Subcutaneous adipose tissue (tissue), 4 donors: ENCODE data around the gene ARFGEF3. TPM values are rescaled to one million over a fixed set of nuclear protein-coding genes. Genes with fewer than 3 reads are reported as not detected.

Experiments
- total RNA-seq, 4 donors: library from RNA; depleted of rRNA; stranded (reverse); fragments of >200 nt; gene quantifications; one replicate each; pipeline ENCODE4 v1.1.0, GENCODE V29; 2016
- TF ChIP-seq, protein P1 (sequence below): fragments of 450-650 bp; IDR thresholded peaks from one replicate; pipeline ENCODE4 v1.5.1; 2016; ENCODE audit warnings: low read depth, mild to moderate bottlenecking, control low read depth, antibody characterized with exemption, moderate library complexity

ARFGEF3 gene
- total RNA-seq, 4 donors from 2014 or later = 1.0 to 6.2 (median 2.3) TPM

- TF ChIP-seq, protein P1, sequence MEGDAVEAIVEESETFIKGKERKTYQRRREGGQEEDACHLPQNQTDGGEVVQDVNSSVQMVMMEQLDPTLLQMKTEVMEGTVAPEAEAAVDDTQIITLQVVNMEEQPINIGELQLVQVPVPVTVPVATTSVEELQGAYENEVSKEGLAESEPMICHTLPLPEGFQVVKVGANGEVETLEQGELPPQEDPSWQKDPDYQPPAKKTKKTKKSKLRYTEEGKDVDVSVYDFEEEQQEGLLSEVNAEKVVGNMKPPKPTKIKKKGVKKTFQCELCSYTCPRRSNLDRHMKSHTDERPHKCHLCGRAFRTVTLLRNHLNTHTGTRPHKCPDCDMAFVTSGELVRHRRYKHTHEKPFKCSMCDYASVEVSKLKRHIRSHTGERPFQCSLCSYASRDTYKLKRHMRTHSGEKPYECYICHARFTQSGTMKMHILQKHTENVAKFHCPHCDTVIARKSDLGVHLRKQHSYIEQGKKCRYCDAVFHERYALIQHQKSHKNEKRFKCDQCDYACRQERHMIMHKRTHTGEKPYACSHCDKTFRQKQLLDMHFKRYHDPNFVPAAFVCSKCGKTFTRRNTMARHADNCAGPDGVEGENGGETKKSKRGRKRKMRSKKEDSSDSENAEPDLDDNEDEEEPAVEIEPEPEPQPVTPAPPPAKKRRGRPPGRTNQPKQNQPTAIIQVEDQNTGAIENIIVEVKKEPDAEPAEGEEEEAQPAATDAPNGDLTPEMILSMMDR = no peak
Measured at GRCh38 chr6:138237463-138237862, 75.7 kb downstream of the ARFGEF3 start.

GRCh38 chr6:138238368-138238767 is 76.6 kb downstream of the ARFGEF3 start:
- TF ChIP-seq, protein P1 = no peak

DNA sequence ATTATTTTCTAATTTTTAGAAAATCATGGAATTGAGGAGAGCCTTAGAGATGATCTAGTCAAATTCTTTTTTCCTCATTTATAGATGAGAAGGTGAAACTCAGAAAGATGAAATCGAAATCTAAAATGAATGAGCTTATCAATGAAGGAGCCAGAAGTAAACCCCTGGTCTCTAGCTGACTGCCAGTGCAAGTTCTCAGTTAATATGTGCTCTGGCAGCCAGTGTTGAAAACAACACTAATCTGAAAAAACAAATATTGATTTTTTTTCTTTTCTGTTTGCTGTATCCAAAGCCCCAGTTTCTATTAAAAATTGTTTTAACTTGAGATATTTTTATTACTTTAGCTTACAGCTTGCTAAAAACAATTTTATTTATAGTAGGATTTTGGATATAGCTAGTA is 78.0 kb downstream of the ARFGEF3 start:
- TF ChIP-seq, protein P1 = no peak

DNA sequence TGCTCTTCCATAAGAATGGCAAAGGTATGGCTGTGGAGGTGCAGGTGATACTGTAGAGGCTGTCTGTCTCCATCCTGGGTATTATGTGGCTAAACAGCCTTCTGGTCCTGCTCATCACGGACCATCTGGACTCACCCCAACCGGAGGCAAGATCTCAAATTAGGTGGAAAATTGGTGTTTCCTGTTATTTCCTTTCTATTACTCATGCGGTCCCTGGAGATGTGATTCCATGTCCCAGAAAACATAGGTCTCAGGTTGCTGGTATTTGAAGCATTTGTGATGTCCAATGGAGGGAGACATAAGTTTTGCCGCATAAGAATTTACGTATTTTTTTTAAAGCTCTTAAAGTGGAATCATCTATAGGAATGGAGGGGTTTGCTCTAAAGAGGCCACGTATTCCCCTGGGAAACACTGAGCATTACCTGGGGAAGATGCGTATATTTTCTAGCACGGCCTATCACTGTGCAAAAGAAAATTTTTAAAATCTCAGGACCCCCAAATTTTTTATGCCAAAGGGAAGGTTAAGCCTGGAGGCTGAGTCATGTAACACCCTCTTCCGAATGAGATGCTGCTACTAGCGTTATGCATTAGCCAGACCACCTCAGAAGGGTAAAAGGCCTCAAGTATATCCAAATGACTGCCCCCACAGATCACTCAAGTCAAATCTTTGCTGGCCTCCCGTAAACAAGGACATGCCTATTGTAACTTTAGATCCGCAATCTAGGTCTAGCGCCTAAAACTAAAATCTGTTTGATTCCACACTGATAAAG is 78.9 kb downstream of the ARFGEF3 start:
- TF ChIP-seq, protein P1 = no peak

DNA sequence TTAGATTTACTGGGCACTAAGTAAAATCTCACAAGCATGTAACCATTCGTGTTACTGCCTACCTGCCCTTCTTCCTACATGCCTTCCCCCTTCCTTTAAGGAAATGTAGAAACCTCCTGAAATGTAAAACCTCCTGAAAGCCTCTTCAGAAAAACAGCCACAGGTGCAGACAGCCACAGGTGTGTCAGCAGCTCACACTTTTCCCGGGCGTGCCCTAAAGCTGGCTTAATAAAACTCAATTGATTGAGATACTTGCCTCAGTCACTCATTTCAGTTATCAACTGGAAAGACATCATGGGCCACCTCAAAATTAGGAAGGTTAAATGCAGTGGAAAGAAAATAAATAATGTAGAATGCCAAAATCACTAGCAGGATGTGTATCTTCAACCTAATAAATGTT is 79.6 kb downstream of the ARFGEF3 start:
- TF ChIP-seq, protein P1 = no peak

DNA sequence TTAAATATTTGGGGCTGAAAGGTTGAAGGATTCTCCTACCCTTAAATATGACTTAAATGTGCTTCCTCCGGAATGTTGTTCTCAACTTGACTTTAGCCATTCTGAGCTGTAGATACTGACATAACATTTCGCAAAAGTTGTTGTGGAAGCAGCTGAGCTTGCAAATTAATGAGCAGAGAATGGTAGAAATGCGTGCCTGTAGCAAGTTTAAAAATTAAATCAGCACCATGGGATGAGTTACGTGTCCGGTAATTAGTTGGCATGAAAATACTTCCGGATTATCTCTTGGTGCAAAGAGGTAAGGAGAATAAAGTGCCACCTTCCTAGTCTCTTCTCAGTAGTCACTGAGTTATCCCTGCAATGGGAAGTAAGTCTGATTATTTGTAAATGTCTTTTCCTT is 80.2 kb downstream of the ARFGEF3 start:
- TF ChIP-seq, protein P1 = no peak

DNA sequence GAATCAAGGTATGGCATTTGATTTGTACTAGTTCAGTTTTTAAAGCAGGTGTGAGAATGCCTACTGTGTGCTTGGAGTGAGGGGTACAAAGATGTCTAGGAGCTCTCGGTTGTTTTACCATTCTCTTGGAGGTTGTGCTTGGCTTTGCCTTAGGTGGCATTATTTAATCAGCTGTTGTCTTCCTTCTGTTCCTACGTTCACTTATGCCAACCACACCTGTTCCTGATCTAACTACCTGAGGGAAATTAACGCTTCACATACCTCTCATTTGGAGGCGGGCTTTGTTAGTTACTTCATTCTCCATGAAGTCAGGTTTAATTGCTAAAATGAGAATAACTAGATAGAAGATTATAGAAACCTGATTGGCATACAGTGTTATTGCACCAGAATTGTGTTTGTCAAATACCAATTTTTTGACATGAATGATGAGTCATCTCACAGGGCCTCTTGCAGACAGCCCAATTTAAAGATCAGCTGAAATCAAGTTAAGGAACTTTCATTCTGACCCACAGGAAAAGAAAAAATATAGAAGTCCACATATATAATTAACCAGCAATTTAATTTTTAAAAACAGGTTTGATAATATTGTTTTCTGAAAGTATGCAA is 81.4 kb downstream of the ARFGEF3 start:
- TF ChIP-seq, protein P1 = no peak
